GM12874 (cell line): ENCODE measurements around the gene HCST.

Source experiments
- CTCF ChIP-seq: IDR thresholded peaks from 2 replicates; pipeline ENCODE4 v1.5.1; 2011; ENCODE audit warnings: low read depth, mild to moderate bottlenecking, control low read depth, low read length, moderate library complexity; ENCODE audit not compliant: insufficient read depth

HCST gene

GRCh38 chr19:35942235-35942634, 39.9 kb downstream of the HCST start:
- no peak for TF ChIP-seq CTCF

- no peak for TF ChIP-seq CTCF
Measured at GRCh38 chr19:35943321-35944301, 41.3 kb downstream of the HCST start.

GRCh38 chr19:35944556-35944955, 42.2 kb downstream of the HCST start:
- no peak for TF ChIP-seq CTCF

- no peak for TF ChIP-seq CTCF
Measured at GRCh38 chr19:35945121-35945790, 42.9 kb downstream of the HCST start.

- TF ChIP-seq CTCF, result no peak
Measured at GRCh38 chr19:35946203-35946602, 43.9 kb downstream of the HCST start.

GRCh38 chr19:35949131-35949530, 46.8 kb downstream of the HCST start:
- TF ChIP-seq CTCF, result no peak
